ENCODE data around the gene SASH1.

SASH1 gene

GRCh38 chr6:148313488-148313887 lies 29.1 kb upstream of the SASH1 start:
- TF ChIP-seq JUND (IDR thresholded peaks at IDR 0.05; ENCODE audit: low read depth): no peak
- in situ Hi-C loops (cut with HindIII; ENCODE audit: low pct_unique_long_range_greater_than_20kb, low sequenced_read_pairs): no loop called here
- no peak for DNase-seq (ENCODE audit: low read depth in 1 of 2, low spot score in 1 of 2)

GRCh38 chr6:148316308-148316707 lies 26.3 kb upstream of the SASH1 start:
- TF ChIP-seq JUND (IDR thresholded peaks at IDR 0.05; ENCODE audit: low read depth): no peak
- DNase-seq (ENCODE audit: low read depth in 1 of 2, low spot score in 1 of 2): no peak
- in situ Hi-C loops (cut with HindIII; ENCODE audit: low pct_unique_long_range_greater_than_20kb, low sequenced_read_pairs): no loop called here

GRCh38 chr6:148317051-148317450 lies 25.6 kb upstream of the SASH1 start:
- in situ Hi-C loops (cut with HindIII; ENCODE audit: low pct_unique_long_range_greater_than_20kb, low sequenced_read_pairs): no loop called here
- DNase-seq (ENCODE audit: low read depth in 1 of 2, low spot score in 1 of 2): no peak

GRCh38 chr6:148317739-148318138 lies 24.9 kb upstream of the SASH1 start:
- no peak for TF ChIP-seq JUND (IDR thresholded peaks at IDR 0.05; ENCODE audit: low read depth)
- in situ Hi-C loops (cut with HindIII; ENCODE audit: low pct_unique_long_range_greater_than_20kb, low sequenced_read_pairs): no loop called here
- DNase-seq (ENCODE audit: low read depth in 1 of 2, low spot score in 1 of 2): no peak

More at GRCh38 chr6:148317051-148317450, 25.6 kb upstream of the SASH1 start:
- TF ChIP-seq JUND (IDR thresholded peaks at IDR 0.05; ENCODE audit: low read depth): no peak

- in situ Hi-C loops (cut with HindIII; ENCODE audit: low pct_unique_long_range_greater_than_20kb, low sequenced_read_pairs): no loop called here
Observed at GRCh38 chr6:148322704-148323103, 19.9 kb upstream of the SASH1 start.

GRCh38 chr6:148323344-148323743 lies 19.3 kb upstream of the SASH1 start:
- in situ Hi-C loops (cut with HindIII; ENCODE audit: low pct_unique_long_range_greater_than_20kb, low sequenced_read_pairs): no loop called here
- no peak for TF ChIP-seq JUND (IDR thresholded peaks at IDR 0.05; ENCODE audit: low read depth)
- DNase-seq (ENCODE audit: low read depth in 1 of 2, low spot score in 1 of 2): no peak

More at GRCh38 chr6:148322704-148323103, 19.9 kb upstream of the SASH1 start:
- DNase-seq (ENCODE audit: low read depth in 1 of 2, low spot score in 1 of 2): no peak
- TF ChIP-seq JUND (IDR thresholded peaks at IDR 0.05; ENCODE audit: low read depth): no peak

GRCh38 chr6:148324297-148324985 lies 18.2 kb upstream of the SASH1 start:
- DNase-seq (ENCODE audit: low read depth in 1 of 2, low spot score in 1 of 2): no peak
- in situ Hi-C loops (cut with HindIII; ENCODE audit: low pct_unique_long_range_greater_than_20kb, low sequenced_read_pairs): no loop called here
- no peak for TF ChIP-seq JUND (IDR thresholded peaks at IDR 0.05; ENCODE audit: low read depth)

GRCh38 chr6:148325316-148326068 lies 17.1 kb upstream of the SASH1 start:
- in situ Hi-C loops (cut with HindIII; ENCODE audit: low pct_unique_long_range_greater_than_20kb, low sequenced_read_pairs): no loop called here
- no peak for DNase-seq (ENCODE audit: low read depth in 1 of 2, low spot score in 1 of 2)
- no peak for TF ChIP-seq JUND (IDR thresholded peaks at IDR 0.05; ENCODE audit: low read depth)

- in situ Hi-C loops (cut with HindIII; ENCODE audit: low pct_unique_long_range_greater_than_20kb, low sequenced_read_pairs): no loop called here
- no peak for TF ChIP-seq JUND (IDR thresholded peaks at IDR 0.05; ENCODE audit: low read depth)
- DNase-seq (ENCODE audit: low read depth in 1 of 2, low spot score in 1 of 2): no peak
Observed at GRCh38 chr6:148328876-148329555, 13.6 kb upstream of the SASH1 start.

- no peak for DNase-seq (ENCODE audit: low read depth in 1 of 2, low spot score in 1 of 2)
- in situ Hi-C loops (cut with HindIII; ENCODE audit: low pct_unique_long_range_greater_than_20kb, low sequenced_read_pairs): no loop called here
- no peak for TF ChIP-seq JUND (IDR thresholded peaks at IDR 0.05; ENCODE audit: low read depth)
Observed at GRCh38 chr6:148329596-148330381, 12.8 kb upstream of the SASH1 start.

GRCh38 chr6:148332088-148332487 lies 10.6 kb upstream of the SASH1 start:
- TF ChIP-seq JUND (IDR thresholded peaks at IDR 0.05; ENCODE audit: low read depth): no peak
- in situ Hi-C loops (cut with HindIII; ENCODE audit: low pct_unique_long_range_greater_than_20kb, low sequenced_read_pairs): no loop called here
- DNase-seq (ENCODE audit: low read depth in 1 of 2, low spot score in 1 of 2): no peak

GRCh38 chr6:148336901-148337300 lies 5.7 kb upstream of the SASH1 start:
- in situ Hi-C loops (cut with HindIII; ENCODE audit: low pct_unique_long_range_greater_than_20kb, low sequenced_read_pairs): no loop called here
- no peak for TF ChIP-seq JUND (IDR thresholded peaks at IDR 0.05; ENCODE audit: low read depth)
- DNase-seq (ENCODE audit: low read depth in 1 of 2, low spot score in 1 of 2): no peak
